OCI-LY3 (cell line): ENCODE results near the gene PCBP1.

ENCODE experiments used
- H2AFZ ChIP-seq: fragments of 200-600, 300-600 bp; shearing (Covaris generic); 2 replicates; pipeline ENCODE4 v1.6.0; 2014; ENCODE audit warnings: antibody characterized with exemption, low read depth, low read length
- H3K27ac ChIP-seq: fragments of 200-600, 300-600 bp; sonication (generic); 2 replicates; pipeline ENCODE4 v1.5.1; 2014; ENCODE audit warnings: mild to moderate bottlenecking, low read length, moderate library complexity, mixed read lengths
- H3K27me3 ChIP-seq: fragments of 200-600, 300-600 bp; sonication (generic); 2 replicates; pipeline ENCODE4 v1.6.1; 2014; ENCODE audit warnings: low read depth, low read length, mixed read lengths
- H3K36me3 ChIP-seq: fragments of 200-600, 300-600 bp; sonication (generic); replicated peaks from 2 replicates; pipeline ENCODE3; 2014; ENCODE audit warnings: low read depth, low read length, mixed read lengths
- H3K4me1 ChIP-seq: fragments of 300-600, 200-600 bp; sonication (generic); 2 replicates; pipeline ENCODE4 v1.6.1; 2014; ENCODE audit warnings: low read length, mixed read lengths
- H3K4me2 ChIP-seq: fragments of 200-600, 300-600 bp; sonication (generic); 2 replicates; pipeline ENCODE4 v1.6.1; 2014; ENCODE audit warnings: low read length, mixed read lengths
- H3K4me3 ChIP-seq: fragments of 300-600, 200-600 bp; sonication (generic); 2 replicates; pipeline ENCODE4 v1.5.1; 2014; ENCODE audit warnings: antibody characterized with exemption, mild to moderate bottlenecking, low read length, moderate library complexity
- H3K79me2 ChIP-seq: fragments of 300-600, 200-600 bp; shearing (Covaris generic); 2 replicates; pipeline ENCODE4 v1.6.1; 2014; ENCODE audit warnings: mild to moderate bottlenecking, low read length, mixed read lengths
- H3K9ac ChIP-seq: fragments of 300-600, 200-600 bp; shearing (Covaris generic); 2 replicates; pipeline ENCODE4 v1.6.0; 2014; ENCODE audit warnings: mild to moderate bottlenecking, low read length, moderate library complexity
- H3K9me3 ChIP-seq: fragments of 200-600, 300-600 bp; shearing (Covaris generic); 2 replicates; pipeline ENCODE4 v1.6.1; 2014; ENCODE audit warnings: low read length, mixed read lengths; ENCODE audit not compliant: insufficient read depth
- H4K20me1 ChIP-seq: fragments of 200-600, 300-600 bp; sonication (generic); 2 replicates; pipeline ENCODE4 v1.6.1; 2016; ENCODE audit warnings: low read length, mixed read lengths; ENCODE audit not compliant: insufficient read depth
- CTCF ChIP-seq: fragments of 200-600, 300-600 bp; sonication (generic); IDR thresholded peaks from 2 replicates; pipeline ENCODE4 v1.5.1; 2014; ENCODE audit warnings: antibody characterized with exemption, low read length, low read depth
- EZH2phosphoT487 ChIP-seq: fragments of 200-600 bp; shearing (Covaris generic); IDR thresholded peaks from 2 replicates; pipeline ENCODE4 v1.6.1; 2018; ENCODE audit warnings: antibody characterized with exemption, mixed run types, low read depth

The PCBP1 gene

DNA sequence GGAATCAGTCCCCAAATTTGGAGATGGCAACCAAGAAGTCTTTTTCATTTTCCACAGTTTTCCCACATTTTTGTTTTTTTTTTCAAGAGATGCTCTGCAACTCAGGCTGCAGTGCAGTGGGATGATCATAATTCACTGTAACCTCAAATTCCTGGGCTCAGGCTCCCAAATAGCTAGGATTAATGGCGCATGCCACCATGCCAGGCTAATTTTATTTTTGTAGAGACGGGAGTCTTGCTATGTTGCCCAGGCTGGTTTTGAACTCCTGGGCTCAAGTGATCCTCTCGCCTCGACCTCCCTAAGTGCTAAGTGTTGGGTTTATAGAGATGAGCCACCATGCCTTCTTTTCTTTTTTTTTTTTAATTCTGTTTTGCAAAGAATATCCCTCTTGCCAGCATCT lies 35.2 kb downstream of the PCBP1 start:
- Histone ChIP-seq H3K27me3 (no peaks in the 10 kb centered on the region), H3K9me3 (no peaks in the 10 kb centered on the region), H3K9ac (0 out of 2 replicates have a peak overlapping the region, but pooled peaks have one; percentile 48), H4K20me1 (no peaks in the 10 kb centered on the region), H3K4me3 (no peak overlapping the region), H3K79me2 (no peaks in the 10 kb centered on the region), H2AFZ (no peak overlapping the region), H3K36me3 (no peaks in the 10 kb centered on the region), H3K27ac (peak overlapping the region; percentile 78), H3K4me2 (peak overlapping the region; percentile 51; the same call in 1 of the 2 replicates), H3K4me1 (peaks cover 60% of the 10 kb centered on the region)
- TF ChIP-seq EZH2phosphoT487, result no peak
- TF ChIP-seq CTCF, result no peak

- H3K27ac ChIP-seq, result peak overlapping the region; percentile 86
- H2AFZ ChIP-seq, result no peak overlapping the region
- peak overlapping the region; percentile 97; the same call in 1 of the 2 replicates for H3K9ac ChIP-seq
- no peaks in the 10 kb centered on the region for H3K9me3 ChIP-seq
- H3K4me3 ChIP-seq, result peak overlapping the region; percentile 77; the same call in 1 of the 2 replicates
- no peaks in the 10 kb centered on the region for H3K79me2 ChIP-seq
- H3K27me3 ChIP-seq, result no peaks in the 10 kb centered on the region
- H3K4me1 ChIP-seq, result peaks cover 62% of the 10 kb centered on the region
- peak overlapping the region; percentile 92 for H3K4me2 ChIP-seq
- H4K20me1 ChIP-seq, result no peaks in the 10 kb centered on the region
- TF ChIP-seq EZH2phosphoT487, result no peak
- H3K36me3 ChIP-seq, result no peaks in the 10 kb centered on the region
Measured at GRCh38 chr2:70123051-70123828, 36.0 kb downstream of the PCBP1 start.

- Histone ChIP-seq H3K36me3 (no peaks in the 10 kb centered on the region), H3K9me3 (no peaks in the 10 kb centered on the region), H2AFZ (no peak overlapping the region), H3K27ac (peak overlapping the region; percentile 86), H3K4me1 (peaks cover 62% of the 10 kb centered on the region), H3K4me3 (peak overlapping the region; percentile 77), H3K4me2 (peak overlapping the region; percentile 92), H4K20me1 (no peaks in the 10 kb centered on the region), H3K9ac (peak overlapping the region; percentile 97), H3K27me3 (no peaks in the 10 kb centered on the region), H3K79me2 (no peaks in the 10 kb centered on the region)
- no peak for TF ChIP-seq CTCF
- TF ChIP-seq EZH2phosphoT487, result no peak
Measured at GRCh38 chr2:70123829-70124116, 36.5 kb downstream of the PCBP1 start.

DNA sequence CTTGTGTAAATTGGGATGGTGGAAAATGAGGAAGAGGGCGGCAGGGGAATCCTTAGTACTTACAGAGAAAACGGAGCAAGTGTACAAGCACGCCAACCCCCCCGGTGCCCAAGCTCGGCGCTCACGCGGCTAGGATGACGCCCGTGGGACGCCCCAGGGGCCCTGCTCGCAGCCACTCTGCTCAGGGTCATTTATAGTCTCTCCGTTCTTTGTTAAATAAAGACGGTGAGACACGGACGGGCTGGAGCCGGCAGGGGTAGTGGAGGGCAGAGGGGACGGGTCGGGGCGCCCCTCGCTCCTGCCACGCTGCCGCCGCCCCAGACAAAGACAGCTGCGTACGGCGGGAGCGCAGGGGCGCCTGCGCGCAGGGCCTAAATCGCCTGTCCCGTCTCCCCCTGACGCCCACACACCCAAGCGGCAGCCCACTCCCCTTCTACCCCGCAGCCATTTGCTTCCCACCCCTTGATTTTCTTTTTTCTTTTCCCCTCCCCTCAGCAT lies 37.8 kb downstream of the PCBP1 start:
- peaks cover 59% of the 10 kb centered on the region for H3K4me1 ChIP-seq
- no peaks in the 10 kb centered on the region for H3K9me3 ChIP-seq
- TF ChIP-seq EZH2phosphoT487 (no peak), CTCF (no peak)
- peak overlapping the region; percentile 77 for H3K4me3 ChIP-seq
- no peaks in the 10 kb centered on the region for H3K36me3 ChIP-seq
- no peaks in the 10 kb centered on the region for H4K20me1 ChIP-seq
- peak overlapping the region; percentile 74; the same call in 1 of the 2 replicates for H2AFZ ChIP-seq
- no peaks in the 10 kb centered on the region for H3K27me3 ChIP-seq
- peak overlapping the region; percentile 97 for H3K9ac ChIP-seq
- H3K27ac ChIP-seq, result peak overlapping the region; percentile 86
- no peaks in the 10 kb centered on the region for H3K79me2 ChIP-seq
- peak overlapping the region; percentile 92 for H3K4me2 ChIP-seq
